H1 (cell line): ENCODE results near the gene DDB1. TPM values are rescaled to one million over a fixed set of nuclear protein-coding genes. Genes with fewer than 3 reads are reported as not detected.

Experiments
- JUN ChIP-seq: IDR thresholded peaks from 2 replicates; pipeline ENCODE4 v1.6.1; 2011; ENCODE audit warnings: low read depth, mild to moderate bottlenecking, improper control_type of control experiment, low read length
- NRF1 ChIP-seq: IDR thresholded peaks from 2 replicates; pipeline ENCODE4 v1.6.1; 2011; ENCODE audit warnings: mild to moderate bottlenecking, low read depth, low read length, improper control_type of control experiment
- polyA plus RNA-seq, 7 experiments: library from polyadenylated mRNA; depleted of rRNA in 3 of 7; stranded (reverse) in 5 of 7; unstranded in 2 of 7; fragments of >200 nt in 5 of 7; fragments of 200-250 nt in 2 of 7; gene quantifications; 1 replicate in 5 of 7; 2 replicates in 1 of 7; 4 replicates in 1 of 7; pipeline versions ENCODE4 v1.2.1 to v1.2.3, GENCODE V29; 2011 to 2013; ENCODE audit warnings: missing spikeins in 2 of 7, mixed read lengths in 2 of 7
- total RNA-seq: library from RNA; stranded (reverse); fragmentation: NEBNext Ultra II Directional; extraction: Animal tissue kit (Norgen Biotek cat#: 25700); gene quantifications from 2 replicates; pipeline ENCODE4 v1.2.1, GENCODE V29; 2021

The DDB1 gene
- total and polyA plus RNA-seq, 2 of the 8 experiments (the other 6 are each of a cell fraction or from before 2014, with no cell fraction given): 275 to 306 TPM

- TF ChIP-seq NRF1 (no peak), JUN (no peak)
Measured at GRCh38 chr11:61283613-61284012, 49.3 kb downstream of the DDB1 start (continued).
